ENCODE results near the gene SLC18A2. TPM values are rescaled to one million over a fixed set of nuclear protein-coding genes. Genes with fewer than 3 reads are reported as not detected.
"Not testable (repeated sequence)": the region's sequence is repeated elsewhere in the genome, so short reads cannot be mapped to it uniquely, and the experiment has no call there.

Gene SLC18A2
- total RNA-seq, 4 donors from 2014 or later: 0.60 to 1.7 (median 0.93) TPM; not detected in 1

GRCh38 chr10:117222552-117222951 is 18.4 kb upstream of the SLC18A2 start:
- ATAC-seq (ENCODE audit: low FRiP score) (no peak), DNase-seq (ENCODE audit: low spot score) (no peak)
- TF ChIP-seq, protein P1, sequence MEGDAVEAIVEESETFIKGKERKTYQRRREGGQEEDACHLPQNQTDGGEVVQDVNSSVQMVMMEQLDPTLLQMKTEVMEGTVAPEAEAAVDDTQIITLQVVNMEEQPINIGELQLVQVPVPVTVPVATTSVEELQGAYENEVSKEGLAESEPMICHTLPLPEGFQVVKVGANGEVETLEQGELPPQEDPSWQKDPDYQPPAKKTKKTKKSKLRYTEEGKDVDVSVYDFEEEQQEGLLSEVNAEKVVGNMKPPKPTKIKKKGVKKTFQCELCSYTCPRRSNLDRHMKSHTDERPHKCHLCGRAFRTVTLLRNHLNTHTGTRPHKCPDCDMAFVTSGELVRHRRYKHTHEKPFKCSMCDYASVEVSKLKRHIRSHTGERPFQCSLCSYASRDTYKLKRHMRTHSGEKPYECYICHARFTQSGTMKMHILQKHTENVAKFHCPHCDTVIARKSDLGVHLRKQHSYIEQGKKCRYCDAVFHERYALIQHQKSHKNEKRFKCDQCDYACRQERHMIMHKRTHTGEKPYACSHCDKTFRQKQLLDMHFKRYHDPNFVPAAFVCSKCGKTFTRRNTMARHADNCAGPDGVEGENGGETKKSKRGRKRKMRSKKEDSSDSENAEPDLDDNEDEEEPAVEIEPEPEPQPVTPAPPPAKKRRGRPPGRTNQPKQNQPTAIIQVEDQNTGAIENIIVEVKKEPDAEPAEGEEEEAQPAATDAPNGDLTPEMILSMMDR (IDR thresholded peaks at IDR 0.05): no peak

DNA sequence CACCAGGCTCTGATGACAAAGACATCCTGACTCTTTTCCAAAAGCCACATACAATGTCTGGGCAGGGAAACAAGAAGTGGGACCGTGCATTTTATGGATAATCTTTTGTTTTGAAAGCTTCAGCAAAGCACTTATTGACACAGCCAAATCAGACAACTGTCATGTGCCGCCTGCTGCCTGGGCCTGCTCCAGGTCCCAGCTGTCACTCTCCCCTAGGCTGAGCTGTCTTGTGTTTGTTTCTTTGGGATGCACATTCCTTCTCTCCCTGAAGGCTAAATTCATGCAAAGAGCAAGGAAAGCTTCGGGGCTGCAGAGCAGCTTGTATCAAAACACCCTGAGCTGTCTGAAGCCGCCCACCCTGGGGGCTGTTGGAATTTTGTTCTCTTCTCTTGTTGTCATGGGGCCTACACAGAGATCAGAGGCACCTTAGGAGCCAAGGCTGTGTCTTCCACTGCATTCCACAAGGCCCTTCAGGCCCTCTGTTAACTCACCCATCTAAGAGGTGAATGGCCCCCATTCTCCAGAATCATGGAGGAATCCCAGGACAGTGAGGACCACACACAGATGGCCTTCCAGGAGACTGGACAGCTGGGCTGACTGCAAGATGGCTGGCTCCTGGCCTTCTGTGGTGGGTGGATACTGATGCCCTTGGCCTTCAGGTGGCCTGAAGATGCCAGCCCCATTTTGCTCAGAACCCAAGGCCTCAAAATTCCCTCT is 17.8 kb upstream of the SLC18A2 start:
- DNase-seq (ENCODE audit: low spot score): no peak
- no peak for ATAC-seq (ENCODE audit: low FRiP score)

GRCh38 chr10:117223693-117224430 is 17.1 kb upstream of the SLC18A2 start:
- DNase-seq (ENCODE audit: low spot score): no peak
- ATAC-seq (ENCODE audit: low FRiP score): no peak
- TF ChIP-seq, protein P1 (IDR thresholded peaks at IDR 0.05): no peak

More for the DNA sequence above, 17.8 kb upstream of the SLC18A2 start:
- TF ChIP-seq, protein P1 (IDR thresholded peaks at IDR 0.05): no peak

GRCh38 chr10:117224881-117225280 is 16.0 kb upstream of the SLC18A2 start:
- DNase-seq (ENCODE audit: low spot score) (no peak), ATAC-seq (ENCODE audit: low FRiP score) (no peak)
- TF ChIP-seq, protein P1 (IDR thresholded peaks at IDR 0.05): no peak

GRCh38 chr10:117226813-117227451 is 14.0 kb upstream of the SLC18A2 start:
- ATAC-seq (ENCODE audit: low FRiP score) (no peak), DNase-seq (ENCODE audit: low spot score) (no peak)
- TF ChIP-seq, protein P1 (IDR thresholded peaks at IDR 0.05): no peak

- ATAC-seq (ENCODE audit: low FRiP score): no peak
- no peak for DNase-seq (ENCODE audit: low spot score)
- TF ChIP-seq, protein P1 (IDR thresholded peaks at IDR 0.05): no peak
Measured at GRCh38 chr10:117228210-117228609, 12.7 kb upstream of the SLC18A2 start.

DNA sequence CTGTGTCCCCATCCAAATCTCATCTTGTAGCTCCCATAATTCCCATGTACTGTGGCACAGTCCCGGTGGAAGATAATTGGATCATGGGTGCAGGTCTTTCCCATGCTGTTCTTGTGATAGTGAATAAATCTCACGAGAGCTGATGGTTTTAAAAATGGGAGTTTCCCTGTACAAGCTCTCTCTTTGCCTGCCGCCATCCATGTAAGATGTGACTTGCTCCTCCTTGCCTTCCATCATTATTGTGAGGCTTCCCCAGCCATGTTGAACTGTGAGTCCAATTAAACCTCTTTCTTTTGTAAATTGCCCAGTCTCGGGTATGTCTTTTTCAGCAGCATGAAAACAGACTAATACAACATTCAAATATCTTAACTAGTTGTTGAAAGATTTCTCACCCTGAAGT is 10.8 kb upstream of the SLC18A2 start:
- not testable (repeated sequence) for ATAC-seq (ENCODE audit: low FRiP score); DNase-seq (ENCODE audit: low spot score)

Measured in omental fat pad (tissue), 4 donors.